Astrocyte (in vitro differentiated cells and primary cell): Measurements from ENCODE around the gene KCNE5.

Experiments
- CTCF ChIP-seq: IDR thresholded peaks from 2 replicates; pipeline ENCODE4 v1.5.1; 2011; ENCODE audit warnings: low read depth, mild to moderate bottlenecking, inconsistent platforms, low read length, moderate library complexity; ENCODE audit not compliant: insufficient read depth
- EZH2 ChIP-seq: IDR thresholded peaks from 2 replicates; pipeline ENCODE4 v1.6.1; 2012; ENCODE audit warnings: mild to moderate bottlenecking, low read length, inconsistent platforms; ENCODE audit not compliant: insufficient read depth

GRCh38 chrX:109577055-109577454, 47.9 kb downstream of the KCNE5 start:
- TF ChIP-seq CTCF (no peak), EZH2 (no peak)
